CD4-positive, CD25-positive, alpha-beta regulatory T cell (primary cell): ENCODE measurements around the gene WNK1. TPM values are rescaled to one million over a fixed set of nuclear protein-coding genes. Genes with fewer than 3 reads are reported as not detected.
"Not testable (repeated sequence)": the region's sequence is repeated elsewhere in the genome, so short reads cannot be mapped to it uniquely, and the experiment has no call there.

Source experiments
- ATAC-seq, 2 donors: fragments of 150-1000 bp; cut with Tn5 transposase; one replicate each; pipeline ENCODE4 v1.10.0; 2021; ENCODE audit warnings: low read depth in 2 of 2, moderate number of reproducible peaks in 2 of 2, moderate library complexity in 1 of 2
- DNase-seq, 3 donors: peaks; one replicate each; pipeline versions ENCODE4 v3.0.0 to v3.0.0-alpha.2; 2012 to 2022; ENCODE audit warnings: mixed read lengths in 1 of 3
- H3K27ac ChIP-seq: one replicate; pipeline ENCODE4 v1.7.0; 2013; ENCODE audit warnings: mild to moderate bottlenecking, low read length; ENCODE audit not compliant: insufficient read depth, poor library complexity, severe bottlenecking
- H3K27me3 ChIP-seq: one replicate; pipeline ENCODE4 v1.7.0; 2013; ENCODE audit warnings: low read length; ENCODE audit not compliant: control insufficient read depth, insufficient read depth
- H3K36me3 ChIP-seq: one replicate; pipeline ENCODE4 v1.7.0; 2013; ENCODE audit warnings: mild to moderate bottlenecking, low read length, moderate library complexity; ENCODE audit not compliant: control insufficient read depth, insufficient read depth
- H3K4me1 ChIP-seq: 2 replicates; pipeline ENCODE4 v1.7.0; 2013; ENCODE audit warnings: mild to moderate bottlenecking, low read length; ENCODE audit not compliant: insufficient read depth, control insufficient read depth, poor library complexity, severe bottlenecking
- H3K4me3 ChIP-seq: one replicate; pipeline ENCODE4 v1.7.0; 2013; ENCODE audit warnings: low read depth, mild to moderate bottlenecking, low read length, moderate library complexity
- H3K9me3 ChIP-seq, 2 experiments: 1 replicate in 1 of 2; 2 replicates in 1 of 2; pipeline ENCODE4 v1.7.0; 2013; ENCODE audit warnings: low read length in 2 of 2, mild to moderate bottlenecking in 1 of 2, moderate library complexity in 1 of 2; ENCODE audit not compliant: control insufficient read depth in 2 of 2
- H3K27ac Mint-ChIP-seq, 3 donors: one replicate each; pipeline ENCODE4 v1.8.0; 2020 to 2022; ENCODE audit warnings: mild to moderate bottlenecking in 3 of 3, mixed read lengths in 3 of 3, moderate library complexity in 2 of 3
- H3K27me3 Mint-ChIP-seq: one replicate; pipeline ENCODE4 v1.8.0; 2022; ENCODE audit warnings: mild to moderate bottlenecking, mixed read lengths
- H3K36me3 Mint-ChIP-seq: one replicate; pipeline ENCODE4 v1.8.0; 2020; ENCODE audit warnings: mixed read lengths
- H3K4me1 Mint-ChIP-seq, 4 donors: one replicate each; pipeline ENCODE4 v1.8.0; 2020 to 2022; ENCODE audit warnings: mixed read lengths in 4 of 4, mild to moderate bottlenecking in 1 of 4
- H3K4me3 Mint-ChIP-seq, 4 donors: one replicate each; pipeline ENCODE4 v1.8.0; 2020 to 2022; ENCODE audit warnings: mild to moderate bottlenecking in 4 of 4, mixed read lengths in 4 of 4, moderate library complexity in 3 of 4
- H3K9me3 Mint-ChIP-seq, 7 donors: one replicate each; pipeline ENCODE4 v1.8.0; 2020 to 2022; ENCODE audit warnings: mixed read lengths in 7 of 7, mild to moderate bottlenecking in 3 of 7, moderate library complexity in 2 of 7
- polyA plus RNA-seq, 4 donors: library from polyadenylated mRNA; unstranded; fragments of 300-500 nt; fragmentation: Illumina TruSeq; gene quantifications; one replicate each; pipeline ENCODE4 v1.2.3, GENCODE V29; 2021
- total RNA-seq: library from RNA; stranded (reverse); gene quantifications from one replicate; pipeline ENCODE4 v1.2.3, GENCODE V29; 2022

Gene WNK1
- total and polyA plus RNA-seq, 5 donors from 2014 or later = 22.1 to 360 (median 32.8) TPM

- Histone ChIP-seq H3K4me1 (peaks cover 74% of the 10 kb centered on the region), H3K4me3 (peak overlapping the region; percentile 53), H3K36me3 (peaks cover 6% of the 10 kb centered on the region), H3K27ac (peak overlapping the region; percentile 71), H3K27me3 (no peaks in the 10 kb centered on the region), H3K9me3 (no peaks in the 10 kb centered on the region)
- Mint-ChIP-seq H3K36me3 (no peaks in the 10 kb centered on the region), H3K4me1 (peaks cover 49 to 82% (median 69%) of the 10 kb centered on the region in 4 donors), H3K4me3 (peak overlapping the region; percentile 33 to 68 (median 50)), H3K27me3 (no peaks in the 10 kb centered on the region), H3K27ac (peak overlapping the region; percentile 70 to 93 (median 86)), H3K9me3 (peaks cover 0 to 3% (median 0%) of the 10 kb centered on the region in 7 donors)
- ATAC-seq (no peak), DNase-seq (peak in 2 of 3 donors; percentile 29 to 37)
These were observed 58.5 kb downstream of the WNK1 start for GRCh38 chr12:810671-811415.

- H3K4me3 ChIP-seq = peak overlapping the region; percentile 13
- DNase-seq = no peak
- no peaks in the 10 kb centered on the region for H3K9me3 ChIP-seq
- peaks cover 16% of the 10 kb centered on the region for H3K36me3 ChIP-seq
- Mint-ChIP-seq H3K36me3 (peaks cover 5% of the 10 kb centered on the region), H3K9me3 (no peaks in the 10 kb centered on the region), H3K27me3 (no peaks in the 10 kb centered on the region), H3K27ac (peak overlapping the region; percentile 33 to 82 (median 63)), H3K4me3 (peak overlapping the region in 1 of 4 donors; percentile 9), H3K4me1 (peaks cover 40 to 74% (median 60%) of the 10 kb centered on the region in 4 donors)
- H3K4me1 ChIP-seq = peaks cover 53% of the 10 kb centered on the region
- peak overlapping the region; percentile 58 for H3K27ac ChIP-seq
- no peak for ATAC-seq
- no peaks in the 10 kb centered on the region for H3K27me3 ChIP-seq
These were observed 60.6 kb downstream of the WNK1 start for GRCh38 chr12:812950-813349.

- not testable (repeated sequence) for H3K4me3 ChIP-seq, ATAC-seq, H3K36me3 Mint-ChIP-seq, DNase-seq, H3K9me3 ChIP-seq, H3K27me3 ChIP-seq, H3K9me3 Mint-ChIP-seq, H3K27me3 Mint-ChIP-seq, H3K4me3 Mint-ChIP-seq
- Mint-ChIP-seq H3K27ac (peak overlapping the region in 1 of 3 donors; percentile 72), H3K4me1 (peaks cover 51 to 76% (median 62%) of the 10 kb centered on the region in 4 donors)
- Histone ChIP-seq H3K27ac (peak overlapping the region; percentile 34), H3K4me1 (peaks cover 30% of the 10 kb centered on the region), H3K36me3 (peaks cover 24% of the 10 kb centered on the region)
These were observed 65.1 kb downstream of the WNK1 start for GRCh38 chr12:817456-817855.

- Mint-ChIP-seq H3K27ac (peak overlapping the region in 1 of 3 donors; percentile 89), H3K27me3 (no peaks in the 10 kb centered on the region), H3K9me3 (peaks cover 0 to 5% (median 0%) of the 10 kb centered on the region in 7 donors), H3K4me3 (no peak overlapping the region), H3K36me3 (peaks cover 12% of the 10 kb centered on the region), H3K4me1 (peaks cover 55 to 76% (median 64%) of the 10 kb centered on the region in 4 donors)
- Histone ChIP-seq H3K4me3 (no peak overlapping the region), H3K9me3 (peaks cover 0 to 2% of the 10 kb centered on the region in 2 experiments), H3K36me3 (peaks cover 27% of the 10 kb centered on the region), H3K27ac (no peak overlapping the region), H3K4me1 (peaks cover 27% of the 10 kb centered on the region), H3K27me3 (no peaks in the 10 kb centered on the region)
- DNase-seq = no peak
- ATAC-seq = no peak
These were observed 65.7 kb downstream of the WNK1 start for GRCh38 chr12:817941-818600.

GRCh38 chr12:818733-819132, 66.4 kb downstream of the WNK1 start:
- H3K4me1 Mint-ChIP-seq = peaks cover 53 to 75% (median 64%) of the 10 kb centered on the region in 4 donors
- Histone ChIP-seq H3K27ac (no peak overlapping the region), H3K9me3 (peaks cover 0 to 2% of the 10 kb centered on the region in 2 experiments), H3K27me3 (no peaks in the 10 kb centered on the region), H3K4me1 (peaks cover 25% of the 10 kb centered on the region), H3K36me3 (peaks cover 27% of the 10 kb centered on the region), H3K4me3 (no peak overlapping the region)
- H3K36me3 Mint-ChIP-seq = peaks cover 17% of the 10 kb centered on the region
- H3K27ac Mint-ChIP-seq = peak overlapping the region in 2 of 3 donors; percentile 0 to 19
- no peaks in the 10 kb centered on the region for H3K27me3 Mint-ChIP-seq
- H3K9me3 Mint-ChIP-seq = peaks cover 0 to 9% (median 2%) of the 10 kb centered on the region in 7 donors
- ATAC-seq (no peak), DNase-seq (no peak)
- H3K4me3 Mint-ChIP-seq = peak overlapping the region in 1 of 4 donors; percentile 19

- no peak for DNase-seq
- H3K36me3 Mint-ChIP-seq = peaks cover 17% of the 10 kb centered on the region
- no peaks in the 10 kb centered on the region for H3K27me3 Mint-ChIP-seq
- ATAC-seq = no peak
- H3K36me3 ChIP-seq = peaks cover 22% of the 10 kb centered on the region
- H3K27ac ChIP-seq = no peak overlapping the region
- H3K9me3 ChIP-seq = peaks cover 0 to 2% of the 10 kb centered on the region in 2 experiments
- H3K4me3 Mint-ChIP-seq = peak overlapping the region; percentile 2 to 28 (median 12)
- no peaks in the 10 kb centered on the region for H3K27me3 ChIP-seq
- H3K4me1 Mint-ChIP-seq = peaks cover 56 to 73% (median 66%) of the 10 kb centered on the region in 4 donors
- H3K9me3 Mint-ChIP-seq = peaks cover 0 to 9% (median 2%) of the 10 kb centered on the region in 7 donors
- peak overlapping the region; percentile 9 for H3K4me3 ChIP-seq
- H3K4me1 ChIP-seq = peaks cover 27% of the 10 kb centered on the region
- H3K27ac Mint-ChIP-seq = peak overlapping the region; percentile 33 to 76 (median 37)
These were observed 68.0 kb downstream of the WNK1 start for GRCh38 chr12:820336-820735.

- Mint-ChIP-seq H3K27ac (peak overlapping the region in 1 of 3 donors; percentile 33), H3K9me3 (peaks cover 0 to 9% (median 2%) of the 10 kb centered on the region in 7 donors), H3K4me1 (peaks cover 61 to 76% (median 73%) of the 10 kb centered on the region in 4 donors), H3K36me3 (peaks cover 12% of the 10 kb centered on the region), H3K4me3 (peak overlapping the region in 3 of 4 donors; percentile 13 to 76 (median 40)), H3K27me3 (no peaks in the 10 kb centered on the region)
- peak in 1 of 2 donors; percentile 46 for ATAC-seq
- peak overlapping the region; percentile 45 for H3K4me3 ChIP-seq
- peak in 1 of 3 donors; percentile 33 for DNase-seq
- peaks cover 27% of the 10 kb centered on the region for H3K4me1 ChIP-seq
- H3K27ac ChIP-seq = peak overlapping the region; percentile 45
- H3K36me3 ChIP-seq = peaks cover 18% of the 10 kb centered on the region
- no peaks in the 10 kb centered on the region for H3K27me3 ChIP-seq
- H3K9me3 ChIP-seq = peaks cover 0 to 2% of the 10 kb centered on the region in 2 experiments
These were observed 70.8 kb downstream of the WNK1 start for GRCh38 chr12:823028-823698.
